Measurements from ENCODE around the gene PRSS16. TPM values are rescaled to one million over a fixed set of nuclear protein-coding genes. Genes with fewer than 3 reads are reported as not detected.

Gene PRSS16
- total and polyA plus RNA-seq, 7 donors, result 0.08 TPM; not detected in 6

GRCh38 chr6:27280064-27280539 is 32.6 kb downstream of the PRSS16 start:
- WGBS, 3 donors, result 2 to 4% (median 3%) methylated on average over 17 of the region's 17 CpGs
- no peak for TF ChIP-seq CTCF (IDR thresholded peaks at IDR 0.05)
- H3K36me3 ChIP-seq (ENCODE audit: insufficient read depth in 1 of 2, low read depth in 1 of 2), result no peaks in the 10 kb centered on the region
- H3K27me3 ChIP-seq (ENCODE audit: insufficient read depth in 3 of 3, low read length in 2 of 3), result peaks cover 28 to 89% (median 30%) of the 10 kb centered on the region in 3 donors
- no peaks in the 10 kb centered on the region for H3K4me1 ChIP-seq
- no peak overlapping the region for H3K4me3 ChIP-seq
- no peak for DNase-seq
- ATAC-seq, result no peak
- intact Hi-C loops (cut with DNase I), result no loop called here
- H3K27ac ChIP-seq, result no peak overlapping the region
- no peaks in the 10 kb centered on the region for H3K9me3 ChIP-seq

DNA sequence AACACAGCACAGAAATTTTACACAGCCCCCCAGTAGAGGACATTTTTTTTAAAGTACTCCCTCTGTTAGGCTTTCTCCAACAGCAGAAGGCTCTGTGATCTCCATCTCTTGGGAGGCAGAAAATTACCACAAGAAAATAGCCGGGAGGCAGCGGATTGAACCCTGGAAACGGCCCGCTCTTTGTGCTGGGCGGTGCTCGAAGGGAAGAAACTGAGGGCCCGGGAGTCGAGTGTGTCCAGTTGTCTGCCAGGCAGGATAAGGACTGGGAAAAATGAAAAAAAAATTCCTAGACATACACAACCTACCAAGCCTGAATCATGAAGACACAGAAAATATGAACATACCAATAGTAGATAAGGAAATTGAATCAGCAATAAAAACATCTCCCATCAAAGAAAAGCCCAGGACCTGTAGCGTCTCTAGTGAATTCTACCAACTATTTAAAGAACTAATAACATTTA is 33.1 kb downstream of the PRSS16 start:
- no peaks in the 10 kb centered on the region for H3K36me3 ChIP-seq (ENCODE audit: insufficient read depth in 1 of 2, low read depth in 1 of 2)
- no peaks in the 10 kb centered on the region for H3K9me3 ChIP-seq
- H3K27me3 ChIP-seq (ENCODE audit: insufficient read depth in 3 of 3, low read length in 2 of 3), result peaks cover 29 to 89% (median 30%) of the 10 kb centered on the region in 3 donors
- H3K27ac ChIP-seq, result no peak overlapping the region
- DNase-seq (no peak), ATAC-seq (no peak)
- WGBS, 3 donors, result 5 to 8% (median 6%) methylated on average over 9 of the region's 9 CpGs
- H3K4me1 ChIP-seq, result no peaks in the 10 kb centered on the region
- intact Hi-C loops (cut with DNase I), result no loop called here
- no peak overlapping the region for H3K4me3 ChIP-seq
- no peak for TF ChIP-seq CTCF (IDR thresholded peaks at IDR 0.05)

- no peak for DNase-seq
- H3K36me3 ChIP-seq (ENCODE audit: insufficient read depth in 1 of 2, low read depth in 1 of 2), result no peaks in the 10 kb centered on the region
- no peaks in the 10 kb centered on the region for H3K4me1 ChIP-seq
- ATAC-seq, result no peak
- no peaks in the 10 kb centered on the region for H3K9me3 ChIP-seq
- H3K4me3 ChIP-seq, result no peak overlapping the region
- WGBS, 3 donors, result 7 to 11% (median 9%) methylated on average over 13 of the region's 13 CpGs
- no peak overlapping the region for H3K27ac ChIP-seq
- H3K27me3 ChIP-seq (ENCODE audit: insufficient read depth in 3 of 3, low read length in 2 of 3), result peaks cover 29 to 89% (median 30%) of the 10 kb centered on the region in 3 donors
- intact Hi-C loops (cut with DNase I), result no loop called here
- TF ChIP-seq CTCF (IDR thresholded peaks at IDR 0.05), result no peak
Measured at GRCh38 chr6:27281105-27281539, 33.6 kb downstream of the PRSS16 start.

GRCh38 chr6:27281569-27281968 is 34.1 kb downstream of the PRSS16 start:
- Histone ChIP-seq H3K27ac (no peak overlapping the region), H3K4me1 (no peaks in the 10 kb centered on the region), H3K36me3 (ENCODE audit: insufficient read depth in 1 of 2, low read depth in 1 of 2) (no peaks in the 10 kb centered on the region), H3K9me3 (no peaks in the 10 kb centered on the region), H3K27me3 (ENCODE audit: insufficient read depth in 3 of 3, low read length in 2 of 3) (peaks cover 29 to 89% (median 31%) of the 10 kb centered on the region in 3 donors), H3K4me3 (no peak overlapping the region)
- WGBS, 3 donors, result 26 to 30% (median 29%) methylated on average over 1 of the region's 1 CpG
- no peak for DNase-seq
- intact Hi-C loops (cut with DNase I), result no loop called here
- TF ChIP-seq CTCF (IDR thresholded peaks at IDR 0.05), result no peak
- ATAC-seq, result no peak

DNA sequence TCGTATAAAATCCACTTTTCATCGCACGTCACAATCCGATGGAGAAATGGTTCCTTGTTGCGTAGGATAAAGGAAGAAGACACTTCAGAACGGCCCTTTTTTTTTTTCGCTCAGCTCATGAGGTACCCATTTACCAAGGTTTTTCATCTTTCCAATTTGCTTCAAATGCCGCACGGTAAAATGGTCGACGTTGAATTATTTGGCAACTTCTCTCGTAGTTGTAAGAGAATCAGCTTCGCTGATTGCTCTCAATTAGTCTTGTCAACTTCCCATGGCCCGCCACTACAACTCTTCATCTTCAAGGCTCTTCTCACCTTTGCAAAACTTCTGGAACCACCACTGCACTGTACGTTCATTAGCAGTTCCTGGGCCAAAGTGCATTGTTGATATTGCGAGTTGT is 35.8 kb downstream of the PRSS16 start:
- Histone ChIP-seq H3K9me3 (no peaks in the 10 kb centered on the region), H3K4me3 (no peak overlapping the region), H3K4me1 (no peaks in the 10 kb centered on the region), H3K27me3 (ENCODE audit: insufficient read depth in 3 of 3, low read length in 2 of 3) (peaks cover 24 to 91% (median 24%) of the 10 kb centered on the region in 3 donors), H3K36me3 (ENCODE audit: insufficient read depth in 1 of 2, low read depth in 1 of 2) (no peaks in the 10 kb centered on the region), H3K27ac (no peak overlapping the region)
- no peak for ATAC-seq
- 9 to 10% (median 10%) methylated on average over 16 of the region's 16 CpGs for WGBS, 3 donors
- intact Hi-C loops (cut with DNase I), result no loop called here
- no peak for DNase-seq
- TF ChIP-seq CTCF (IDR thresholded peaks at IDR 0.05), result no peak
